ENCODE results near the gene PUDP. TPM values are rescaled to one million over a fixed set of nuclear protein-coding genes. Genes with fewer than 3 reads are reported as not detected.

PUDP gene
- total and polyA plus RNA-seq, 4 donors = 5.3 to 9.4 (median 6.8) TPM

GRCh38 chrX:7083468-7084396, 64.2 kb downstream of the PUDP start:
- Histone ChIP-seq H3K36me3 (ENCODE audit: control insufficient read depth in 4 of 4, insufficient read depth in 3 of 4, low read depth in 1 of 4, low read length in 3 of 4) (peaks cover 0 to 9% (median 2%) of the 10 kb centered on the region in 4 donors), H3K9me3 (ENCODE audit: control insufficient read depth in 4 of 4, low read length in 3 of 4) (no peaks in the 10 kb centered on the region), H3K4me1 (ENCODE audit: control insufficient read depth in 4 of 4, insufficient read depth in 4 of 4, low read length in 3 of 4) (peaks cover 0 to 19% (median 14%) of the 10 kb centered on the region in 4 donors), H3K27me3 (ENCODE audit: control insufficient read depth in 4 of 4, insufficient read depth in 4 of 4, low read length in 3 of 4) (no peaks in the 10 kb centered on the region), H3K27ac (ENCODE audit: low read depth in 1 of 2, low read length in 2 of 2) (no peak overlapping the region), H3K9ac (ENCODE audit: low read depth in 1 of 2, low read length in 2 of 2) (no peak overlapping the region), H3K4me3 (ENCODE audit: low read depth in 1 of 3, low read length in 3 of 3) (no peak overlapping the region)
- no peak for DNase-seq (ENCODE audit: low spot score)
- TF ChIP-seq EGR1 (IDR thresholded peaks at IDR 0.05; ENCODE audit: low read depth in 2 of 2) (no peak), TAF1 (conservative IDR thresholded peaks at IDR 0.05) (no peak), FOXA2 (IDR thresholded peaks at IDR 0.05) (no peak), YY1 (IDR thresholded peaks at IDR 0.05) (no peak), JUND (IDR thresholded peaks at IDR 0.05) (no peak), HNF4A (conservative IDR thresholded peaks at IDR 0.05) (no peak), FOXA1 (IDR thresholded peaks at IDR 0.05) (no peak), SP1 (IDR thresholded peaks at IDR 0.05) (no peak), NR2F2 (IDR thresholded peaks at IDR 0.05) (no peak), CTCF (IDR thresholded peaks at IDR 0.05; ENCODE audit: low read depth, low read length, missing input control) (no peak), GABPA (IDR thresholded peaks at IDR 0.05 in 1 of 2, conservative IDR thresholded peaks at IDR 0.05 in 1 of 2) (no peak)
- TF ChIP-seq, protein P1, sequence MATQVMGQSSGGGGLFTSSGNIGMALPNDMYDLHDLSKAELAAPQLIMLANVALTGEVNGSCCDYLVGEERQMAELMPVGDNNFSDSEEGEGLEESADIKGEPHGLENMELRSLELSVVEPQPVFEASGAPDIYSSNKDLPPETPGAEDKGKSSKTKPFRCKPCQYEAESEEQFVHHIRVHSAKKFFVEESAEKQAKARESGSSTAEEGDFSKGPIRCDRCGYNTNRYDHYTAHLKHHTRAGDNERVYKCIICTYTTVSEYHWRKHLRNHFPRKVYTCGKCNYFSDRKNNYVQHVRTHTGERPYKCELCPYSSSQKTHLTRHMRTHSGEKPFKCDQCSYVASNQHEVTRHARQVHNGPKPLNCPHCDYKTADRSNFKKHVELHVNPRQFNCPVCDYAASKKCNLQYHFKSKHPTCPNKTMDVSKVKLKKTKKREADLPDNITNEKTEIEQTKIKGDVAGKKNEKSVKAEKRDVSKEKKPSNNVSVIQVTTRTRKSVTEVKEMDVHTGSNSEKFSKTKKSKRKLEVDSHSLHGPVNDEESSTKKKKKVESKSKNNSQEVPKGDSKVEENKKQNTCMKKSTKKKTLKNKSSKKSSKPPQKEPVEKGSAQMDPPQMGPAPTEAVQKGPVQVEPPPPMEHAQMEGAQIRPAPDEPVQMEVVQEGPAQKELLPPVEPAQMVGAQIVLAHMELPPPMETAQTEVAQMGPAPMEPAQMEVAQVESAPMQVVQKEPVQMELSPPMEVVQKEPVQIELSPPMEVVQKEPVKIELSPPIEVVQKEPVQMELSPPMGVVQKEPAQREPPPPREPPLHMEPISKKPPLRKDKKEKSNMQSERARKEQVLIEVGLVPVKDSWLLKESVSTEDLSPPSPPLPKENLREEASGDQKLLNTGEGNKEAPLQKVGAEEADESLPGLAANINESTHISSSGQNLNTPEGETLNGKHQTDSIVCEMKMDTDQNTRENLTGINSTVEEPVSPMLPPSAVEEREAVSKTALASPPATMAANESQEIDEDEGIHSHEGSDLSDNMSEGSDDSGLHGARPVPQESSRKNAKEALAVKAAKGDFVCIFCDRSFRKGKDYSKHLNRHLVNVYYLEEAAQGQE (IDR thresholded peaks at IDR 0.05) = no peak
- TF ChIP-seq, protein P2, sequence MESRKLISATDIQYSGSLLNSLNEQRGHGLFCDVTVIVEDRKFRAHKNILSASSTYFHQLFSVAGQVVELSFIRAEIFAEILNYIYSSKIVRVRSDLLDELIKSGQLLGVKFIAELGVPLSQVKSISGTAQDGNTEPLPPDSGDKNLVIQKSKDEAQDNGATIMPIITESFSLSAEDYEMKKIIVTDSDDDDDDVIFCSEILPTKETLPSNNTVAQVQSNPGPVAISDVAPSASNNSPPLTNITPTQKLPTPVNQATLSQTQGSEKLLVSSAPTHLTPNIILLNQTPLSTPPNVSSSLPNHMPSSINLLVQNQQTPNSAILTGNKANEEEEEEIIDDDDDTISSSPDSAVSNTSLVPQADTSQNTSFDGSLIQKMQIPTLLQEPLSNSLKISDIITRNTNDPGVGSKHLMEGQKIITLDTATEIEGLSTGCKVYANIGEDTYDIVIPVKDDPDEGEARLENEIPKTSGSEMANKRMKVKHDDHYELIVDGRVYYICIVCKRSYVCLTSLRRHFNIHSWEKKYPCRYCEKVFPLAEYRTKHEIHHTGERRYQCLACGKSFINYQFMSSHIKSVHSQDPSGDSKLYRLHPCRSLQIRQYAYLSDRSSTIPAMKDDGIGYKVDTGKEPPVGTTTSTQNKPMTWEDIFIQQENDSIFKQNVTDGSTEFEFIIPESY (IDR thresholded peaks at IDR 0.05) = no peak
- TF ChIP-seq, protein P3, sequence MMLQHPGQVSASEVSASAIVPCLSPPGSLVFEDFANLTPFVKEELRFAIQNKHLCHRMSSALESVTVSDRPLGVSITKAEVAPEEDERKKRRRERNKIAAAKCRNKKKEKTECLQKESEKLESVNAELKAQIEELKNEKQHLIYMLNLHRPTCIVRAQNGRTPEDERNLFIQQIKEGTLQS (IDR thresholded peaks at IDR 0.05) = no peak
- WGBS = 84% methylated on average over 21 of the region's 21 CpGs

All from liver (tissue), 9 donors.